GM18870 (cell line): ENCODE results near the gene ELMOD1.
A peak's percentile ranks its signal among the peaks of the same experiment; 100 is the strongest.

Source experiments
- ATAC-seq: cut with Tn5 transposase; IDR thresholded peaks from one replicate; pipeline ENCODE4 v1.9.1; 2021; ENCODE audit warnings: moderate library complexity; ENCODE audit not compliant: unreplicated experiment

Gene ELMOD1

DNA sequence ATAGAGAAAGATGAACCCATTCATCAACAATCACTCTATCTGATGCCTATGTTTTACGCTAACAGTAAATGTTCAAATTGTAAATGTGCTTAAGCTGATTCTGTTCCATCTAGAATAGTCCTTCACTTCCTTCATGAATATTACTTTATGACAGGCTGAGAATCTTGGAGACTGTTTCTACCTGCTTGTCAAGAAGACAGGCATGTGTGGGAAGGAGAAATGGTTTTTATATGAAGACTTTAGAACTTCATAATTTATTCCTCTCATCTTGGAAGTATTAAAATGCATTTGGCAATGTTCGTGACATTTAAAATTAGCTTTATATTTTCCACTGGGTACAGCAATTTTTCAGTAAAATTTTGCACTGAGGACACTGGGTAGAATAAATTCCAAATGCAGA, 41.0 kb downstream of the ELMOD1 start:
- ATAC-seq, result no peak

DNA sequence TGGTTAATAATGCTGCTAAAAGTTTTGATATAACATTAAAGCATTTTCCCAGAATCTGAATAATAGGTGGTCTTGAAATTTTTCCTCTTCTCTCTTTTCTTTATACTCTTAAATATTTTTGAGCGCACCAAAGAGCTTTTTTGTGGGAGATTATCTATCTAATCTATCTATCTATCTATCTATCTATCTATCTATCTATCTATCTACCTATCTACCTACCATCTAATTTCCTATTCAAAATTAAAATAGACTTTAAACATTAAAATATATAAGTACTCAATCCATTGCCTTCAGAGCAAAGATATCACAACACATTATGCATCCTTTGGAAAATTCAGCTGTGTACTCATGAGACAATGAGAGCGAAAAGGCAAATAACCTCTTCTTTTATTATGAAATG, 55.8 kb downstream of the ELMOD1 start:
- ATAC-seq, result no peak

DNA sequence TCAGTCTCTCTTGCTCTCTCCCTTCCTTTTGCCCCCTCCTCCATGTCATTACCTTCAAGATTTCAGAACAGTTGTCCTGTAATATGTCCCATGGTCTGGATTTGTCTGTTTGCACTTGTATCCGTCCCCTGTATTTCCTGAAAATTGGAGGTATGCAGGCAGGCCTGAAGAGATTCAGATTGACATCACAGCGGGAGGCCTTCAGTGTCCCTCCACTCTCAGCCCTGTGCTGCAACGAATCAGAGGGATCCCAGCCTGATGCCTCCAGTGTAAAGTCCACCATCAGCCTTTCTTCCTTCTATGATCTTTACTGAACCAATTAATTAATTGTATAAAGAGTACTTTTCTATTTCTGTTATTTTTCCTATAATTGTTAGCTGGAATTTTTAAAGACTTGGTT, 57.3 kb downstream of the ELMOD1 start:
- no peak for ATAC-seq

DNA sequence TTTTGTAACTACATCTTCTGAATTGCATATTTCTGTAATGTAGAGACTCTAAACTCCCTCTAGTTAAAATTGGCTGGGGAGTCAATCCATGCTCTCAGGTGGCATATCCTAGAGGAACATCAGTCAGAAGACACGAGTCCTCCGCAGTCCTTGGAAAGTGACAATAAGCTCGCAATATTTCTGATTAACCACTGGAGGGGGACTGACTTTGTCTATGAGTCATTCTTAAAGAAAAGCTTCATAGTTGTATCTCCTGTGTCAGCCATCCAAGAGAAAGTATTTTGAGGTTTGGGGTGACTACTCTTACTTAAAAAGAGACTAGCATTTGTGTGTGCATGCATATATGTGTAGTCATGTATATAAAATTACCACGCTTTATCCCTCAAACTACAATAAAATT, 60.7 kb downstream of the ELMOD1 start:
- no peak for ATAC-seq

DNA sequence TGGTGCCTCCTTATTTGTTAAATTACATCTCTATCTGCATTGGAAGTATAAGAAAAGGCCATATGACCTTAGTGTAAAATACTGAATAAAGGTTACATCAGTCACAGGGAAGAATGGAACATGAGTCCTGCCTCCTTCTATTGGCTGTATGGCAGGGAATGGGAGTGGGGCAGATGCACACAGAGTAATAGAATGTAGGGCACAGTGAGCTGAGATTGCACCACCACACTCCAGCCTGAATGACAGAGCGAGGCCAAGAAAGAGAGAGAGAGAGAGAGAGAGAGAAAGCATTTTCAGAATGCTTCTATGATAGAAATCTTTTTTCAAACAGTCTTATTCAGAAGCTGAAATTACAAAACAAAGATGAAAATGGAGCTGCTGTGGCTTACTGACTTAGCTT, 62.1 kb downstream of the ELMOD1 start:
- no peak for ATAC-seq

DNA sequence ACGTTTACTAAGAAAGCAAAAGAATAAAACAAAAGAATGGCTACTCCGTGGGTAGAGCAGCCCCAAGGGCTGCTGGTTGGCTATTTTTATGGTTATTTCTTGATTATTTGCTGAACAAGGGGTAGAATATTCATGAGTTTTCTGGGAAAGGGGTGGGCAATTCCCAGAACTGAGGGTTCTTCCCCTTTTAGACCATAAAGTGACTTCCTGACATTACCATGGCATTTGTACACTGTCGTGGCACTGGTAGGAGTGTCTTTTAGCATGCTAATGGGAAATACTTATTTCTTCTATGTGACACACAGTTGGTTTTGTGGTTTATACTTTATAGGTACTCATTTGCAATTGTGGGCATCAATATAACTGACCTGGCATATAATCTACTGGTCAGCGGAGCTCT, 64.7 kb downstream of the ELMOD1 start:
- ATAC-seq, result no peak

DNA sequence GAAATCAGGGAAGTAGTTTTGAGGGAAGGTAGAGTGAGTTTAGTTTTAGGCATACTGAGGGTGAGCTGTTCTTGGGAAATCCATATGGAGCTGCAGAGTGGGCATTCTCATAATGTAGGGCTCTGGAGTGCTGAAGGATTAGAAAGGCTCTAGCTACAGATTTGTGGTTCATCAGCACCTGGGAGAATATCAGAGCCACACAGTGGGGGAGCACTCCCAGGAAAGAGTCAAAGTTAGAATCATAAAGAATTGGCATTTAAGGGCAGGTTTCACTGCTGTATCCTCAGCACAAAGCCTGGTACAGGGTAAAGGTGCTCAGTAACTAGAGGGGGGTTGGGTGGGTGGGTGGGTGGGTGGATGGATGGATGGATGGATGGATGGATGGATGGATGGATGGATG, 68.4 kb downstream of the ELMOD1 start:
- ATAC-seq, result no peak

DNA sequence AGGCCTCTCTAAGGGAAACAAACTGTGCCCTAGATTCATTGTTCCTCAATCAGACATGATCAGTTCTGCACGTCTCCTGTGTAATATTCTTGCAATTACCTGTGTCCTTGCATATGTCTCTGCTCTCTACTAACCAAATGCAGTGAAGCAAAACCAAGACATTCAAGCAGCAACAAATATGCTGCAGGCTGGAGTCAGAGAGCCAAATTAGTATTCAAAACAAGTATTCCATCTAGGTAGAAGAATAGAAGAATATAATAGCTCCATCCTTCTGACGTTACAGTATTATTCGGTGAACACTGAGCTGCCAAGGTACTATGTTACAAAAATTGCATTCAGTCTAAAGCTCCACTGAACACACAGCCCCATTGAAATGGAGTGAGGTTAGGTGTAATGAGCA, 69.1 kb downstream of the ELMOD1 start:
- ATAC-seq, result no peak

DNA sequence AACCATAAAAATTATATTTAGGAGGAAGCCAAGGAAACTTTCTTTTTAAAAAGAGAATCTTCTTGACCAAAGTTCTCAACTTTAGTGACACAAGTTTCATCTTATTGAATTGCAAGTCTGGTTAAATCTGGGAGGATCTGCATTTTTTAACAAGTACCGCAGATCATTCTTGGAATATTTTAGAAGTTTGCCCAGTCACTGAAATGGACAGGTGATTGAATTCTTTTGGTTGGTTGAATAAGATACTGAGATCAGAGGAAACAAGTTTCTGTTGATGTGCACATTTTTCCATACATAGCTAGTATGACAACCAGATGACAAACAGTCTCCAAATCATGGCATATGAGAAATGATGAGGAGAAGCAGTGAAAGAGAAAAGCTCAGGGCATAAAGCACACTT, 70.7 kb downstream of the ELMOD1 start:
- ATAC-seq, result no peak

DNA sequence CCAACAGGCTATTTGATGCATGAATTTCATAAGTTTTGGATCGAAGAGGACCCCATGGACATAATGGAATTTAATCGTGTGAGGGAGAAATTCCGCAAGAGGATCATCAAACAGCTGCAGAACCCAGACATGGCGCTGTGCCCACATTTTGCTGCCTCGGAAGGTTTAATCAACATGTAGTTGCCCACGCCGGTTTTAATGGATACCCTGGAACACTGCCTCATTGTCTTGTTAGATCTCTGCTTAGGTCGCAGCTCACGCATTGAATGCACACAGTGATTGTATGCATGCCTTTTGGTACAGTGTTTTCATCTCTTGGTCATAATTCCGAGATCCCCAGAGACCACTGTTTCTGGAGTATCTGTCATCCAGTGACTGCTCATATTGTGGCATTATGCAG, 74.1 kb downstream of the ELMOD1 start:
- no peak for ATAC-seq

DNA sequence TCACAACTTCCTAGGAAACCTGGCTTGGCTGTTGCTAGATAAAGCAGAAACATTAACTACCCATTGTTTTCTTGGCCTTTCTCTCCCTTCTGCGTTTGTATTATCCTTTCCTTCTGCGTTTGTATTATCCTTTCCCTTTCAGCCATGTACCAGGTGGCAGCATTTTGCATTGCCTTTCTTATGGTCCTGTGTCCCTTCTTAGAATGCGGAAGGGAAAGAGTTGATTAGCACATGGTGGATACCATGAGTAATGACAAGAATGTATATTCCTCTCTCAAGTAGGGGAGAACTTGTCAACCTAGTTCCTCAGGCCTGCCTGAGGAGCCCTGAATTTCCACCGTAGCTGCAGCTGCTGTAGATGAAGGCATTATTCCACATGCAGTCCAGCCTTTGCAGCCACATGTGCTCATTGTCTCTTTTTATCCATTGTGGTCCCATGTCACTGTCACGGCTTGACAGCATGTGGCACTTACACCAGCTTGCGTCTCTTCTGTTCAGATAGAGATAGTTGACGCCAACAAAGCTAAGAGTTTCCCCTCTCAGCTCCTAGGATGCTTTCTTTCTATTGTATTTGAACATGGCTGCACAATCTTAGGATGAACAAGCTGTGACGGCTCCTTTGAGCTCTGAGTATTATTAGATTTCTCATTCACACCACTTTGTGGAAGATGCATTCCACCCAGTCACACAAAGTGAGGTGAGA, 76.1 kb downstream of the ELMOD1 start:
- ATAC-seq, result no peak

DNA sequence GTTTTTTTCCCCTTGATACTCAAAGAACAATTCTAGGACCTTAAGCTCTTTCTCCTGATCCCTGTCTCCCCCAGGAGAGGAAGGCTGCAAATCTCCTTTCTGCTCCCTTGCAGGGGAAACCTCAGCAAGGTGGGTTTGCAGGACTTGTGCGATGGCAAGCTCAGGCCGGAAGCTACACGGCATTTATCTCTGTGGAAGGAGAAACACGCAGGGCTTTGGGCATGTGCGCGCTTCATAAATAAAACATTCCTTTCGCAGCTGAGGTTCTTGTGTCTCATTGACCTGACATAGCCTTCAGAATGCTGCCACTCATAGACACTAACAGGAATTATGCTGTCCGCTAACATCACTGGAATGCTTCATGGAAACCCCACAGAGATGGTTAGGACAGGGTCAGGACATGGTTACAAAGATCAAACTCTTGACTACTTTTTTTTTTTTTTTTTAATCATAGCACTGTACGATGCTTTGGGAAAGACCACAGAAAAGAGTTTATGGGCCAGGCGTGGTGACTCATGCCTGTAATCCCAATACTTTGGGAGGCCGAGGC, 78.3 kb downstream of the ELMOD1 start:
- no peak for ATAC-seq

DNA sequence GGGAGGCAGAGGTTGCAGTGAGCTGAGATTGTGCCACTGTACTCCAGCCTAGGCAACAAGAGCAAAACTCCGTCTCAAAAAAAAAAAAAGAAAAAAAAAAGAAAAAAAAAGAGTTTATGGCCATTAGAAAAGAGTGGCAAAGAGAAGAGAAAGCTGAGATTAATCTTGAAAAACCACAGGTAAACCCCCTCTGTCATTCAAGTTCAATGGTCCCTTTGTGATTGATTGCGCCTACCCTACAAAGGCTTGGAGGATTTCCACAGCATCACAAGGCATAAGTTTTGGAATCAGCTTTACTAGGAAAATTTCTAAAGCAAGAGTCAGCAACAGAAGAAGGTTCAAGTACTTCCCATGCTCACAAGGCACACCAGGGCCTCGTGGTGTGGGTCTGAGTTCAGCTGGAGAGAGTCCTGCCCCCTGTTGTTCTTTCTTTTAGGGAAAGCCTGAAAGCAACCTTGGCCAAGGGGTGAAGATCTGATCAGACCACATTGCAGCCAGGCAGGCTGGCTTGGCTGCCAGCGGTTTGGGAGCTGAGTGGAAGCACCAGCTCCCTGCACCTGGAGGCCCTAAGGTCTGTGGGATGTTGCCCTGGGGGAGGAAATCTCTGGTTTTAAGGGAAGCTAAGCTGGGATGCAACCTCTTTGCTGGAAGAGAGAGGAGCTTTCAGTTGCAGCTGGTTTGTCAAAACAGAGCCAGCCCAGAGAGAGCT, 79.1 kb downstream of the ELMOD1 start:
- ATAC-seq, result no peak

DNA sequence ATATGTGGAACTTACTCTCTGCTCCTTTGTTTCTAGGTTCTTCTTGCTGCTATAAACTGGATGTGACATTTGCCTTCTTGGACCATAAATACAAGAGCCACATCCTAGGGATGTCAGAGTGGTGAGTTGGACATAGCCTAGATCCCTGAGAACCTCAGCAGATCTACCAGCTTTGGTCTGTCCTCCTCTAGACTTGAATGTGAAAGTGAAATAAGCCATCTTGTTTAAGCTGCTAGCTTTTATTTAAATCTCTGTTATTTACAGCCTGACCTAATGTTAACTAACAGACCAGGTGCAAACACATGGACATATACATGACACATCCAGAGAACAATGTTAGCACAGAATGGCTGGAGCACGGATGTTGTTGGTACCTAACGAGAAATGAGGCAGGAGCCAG, 85.0 kb downstream of the ELMOD1 start:
- peak; percentile 39 for ATAC-seq

DNA sequence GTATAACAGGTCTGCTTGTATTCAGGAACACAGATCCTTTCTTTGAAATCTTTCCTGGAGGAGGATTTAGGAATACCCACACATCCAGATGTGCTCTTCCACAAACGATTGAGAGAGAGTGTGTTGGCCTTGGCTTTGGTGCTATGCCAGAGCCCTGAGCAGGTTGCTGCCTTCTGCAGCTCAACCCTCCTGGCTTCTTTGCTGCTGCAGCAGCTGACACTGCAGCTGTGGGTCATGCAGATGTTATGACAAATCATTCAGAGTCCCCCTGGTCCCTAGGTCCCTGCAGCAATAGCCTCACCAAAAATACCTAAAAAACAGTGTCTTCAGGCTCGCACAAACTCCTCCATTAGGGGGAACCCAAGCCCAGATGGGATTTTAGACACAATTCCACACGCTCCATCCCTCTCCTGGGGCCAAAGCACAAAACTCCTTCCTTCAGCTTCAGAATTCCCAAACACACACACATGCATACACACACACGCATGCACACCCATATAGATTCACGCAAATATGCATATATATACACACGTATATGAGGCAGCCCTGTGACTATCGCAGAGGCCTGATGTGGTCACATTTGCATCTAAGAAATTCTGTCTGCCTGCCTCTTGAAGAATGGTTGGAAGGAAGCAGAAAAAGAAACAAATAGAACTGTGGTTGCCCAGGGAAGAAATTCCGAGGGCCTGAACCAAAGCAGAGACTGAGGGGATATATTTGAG, 85.5 kb downstream of the ELMOD1 start:
- ATAC-seq, result no peak

DNA sequence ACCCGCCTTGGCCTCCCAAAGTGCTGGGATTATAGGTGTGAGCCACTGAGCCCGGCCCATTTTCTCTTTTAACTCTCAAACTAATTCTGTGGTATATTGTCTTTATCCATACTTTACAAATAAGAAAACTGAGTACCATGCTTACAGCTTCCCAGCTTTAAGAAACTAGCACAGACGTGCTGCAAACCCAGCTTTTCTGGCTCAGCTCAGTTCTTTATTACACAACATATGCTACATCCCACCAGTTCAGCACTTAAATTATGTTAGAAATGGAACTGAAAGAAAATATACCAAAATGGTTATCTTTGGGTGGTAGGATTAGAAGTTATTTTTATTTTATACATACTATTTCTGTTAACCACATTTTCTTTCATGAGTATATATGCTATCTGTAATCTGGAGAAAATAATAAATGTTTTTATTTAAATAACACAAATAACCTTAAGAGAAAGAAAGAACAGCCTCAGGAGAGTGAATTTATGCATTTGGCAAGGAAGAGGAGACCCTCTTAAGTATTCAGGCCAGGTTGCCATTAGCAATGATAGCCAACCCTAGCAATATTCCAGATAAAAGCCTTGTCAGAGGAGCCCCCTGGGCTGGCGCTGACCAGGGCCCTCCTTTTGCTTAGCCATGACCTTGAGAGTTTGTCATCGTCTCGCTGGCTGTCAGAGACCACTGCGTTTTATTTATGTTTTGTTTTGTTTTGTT, 87.1 kb downstream of the ELMOD1 start:
- ATAC-seq, result no peak

DNA sequence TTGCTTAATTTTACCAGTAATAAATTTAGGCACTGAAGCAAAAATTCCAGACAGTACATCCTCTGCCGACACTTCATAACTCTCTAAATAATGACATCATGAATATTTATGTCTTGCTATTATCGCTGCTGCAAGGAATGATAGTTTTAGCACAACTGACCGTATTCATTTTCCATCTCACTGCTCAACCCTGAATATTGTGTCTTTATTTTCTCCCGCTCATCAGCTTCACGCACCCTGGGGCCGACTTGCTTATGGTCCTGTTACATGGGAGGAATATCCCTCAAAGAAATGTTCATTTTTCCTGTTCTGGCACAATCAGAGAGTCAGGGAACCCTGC, 87.7 kb downstream of the ELMOD1 start:
- ATAC-seq, result no peak

DNA sequence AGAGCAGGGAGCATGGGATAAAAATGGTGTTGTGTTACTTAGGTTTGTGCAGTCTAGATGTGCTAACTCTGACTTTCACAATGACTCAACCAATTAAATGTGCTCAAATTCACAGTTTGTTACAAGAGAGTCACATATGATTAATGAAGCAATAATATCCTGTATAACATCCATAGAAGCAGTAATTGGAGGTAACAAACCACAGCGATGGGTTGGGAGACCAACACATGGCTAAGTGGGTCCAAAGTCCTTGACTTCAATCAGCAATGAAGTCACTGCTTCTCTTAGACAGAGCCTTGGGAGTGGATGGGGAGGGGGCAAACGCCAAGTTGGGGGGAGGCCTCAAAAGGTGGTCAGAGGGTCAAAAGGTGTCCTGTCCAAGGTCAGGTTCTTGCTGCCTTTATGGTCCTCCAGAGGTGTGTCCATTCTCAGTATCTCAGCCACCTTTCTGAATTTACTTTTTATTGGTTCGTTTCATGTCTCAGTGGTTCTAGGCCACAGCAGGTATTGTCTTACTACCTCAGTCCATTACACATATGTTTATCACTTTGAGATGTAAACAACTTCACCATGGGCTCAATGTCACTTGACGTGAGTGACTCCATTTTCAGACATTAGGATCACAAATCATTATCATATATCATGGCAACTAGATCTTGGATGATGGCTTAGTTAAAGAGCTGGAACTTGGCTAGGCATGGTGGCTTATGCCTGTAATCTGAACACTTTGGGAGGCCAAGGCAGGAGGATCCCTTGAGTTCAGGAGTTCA, 88.5 kb downstream of the ELMOD1 start:
- no peak for ATAC-seq

DNA sequence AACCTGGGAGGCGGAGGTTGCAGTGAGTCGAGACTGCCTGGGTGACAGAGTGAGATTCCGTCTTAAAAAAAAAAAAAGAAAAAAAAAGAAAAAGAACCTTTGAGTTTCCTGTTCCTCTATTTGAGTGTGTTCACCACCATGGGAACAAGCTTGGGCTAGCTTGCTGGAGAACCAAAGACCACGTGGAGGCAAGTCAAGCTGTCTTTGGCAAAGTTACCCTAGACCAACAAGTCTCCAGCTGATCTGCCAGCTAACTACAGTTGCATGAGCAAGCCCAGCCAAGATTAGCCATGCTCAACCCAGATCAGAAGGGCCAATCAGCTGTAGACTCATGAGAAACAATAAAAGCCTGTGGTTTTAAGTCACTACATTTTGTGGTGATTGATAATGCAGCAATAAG, 91.2 kb downstream of the ELMOD1 start:
- ATAC-seq, result no peak

DNA sequence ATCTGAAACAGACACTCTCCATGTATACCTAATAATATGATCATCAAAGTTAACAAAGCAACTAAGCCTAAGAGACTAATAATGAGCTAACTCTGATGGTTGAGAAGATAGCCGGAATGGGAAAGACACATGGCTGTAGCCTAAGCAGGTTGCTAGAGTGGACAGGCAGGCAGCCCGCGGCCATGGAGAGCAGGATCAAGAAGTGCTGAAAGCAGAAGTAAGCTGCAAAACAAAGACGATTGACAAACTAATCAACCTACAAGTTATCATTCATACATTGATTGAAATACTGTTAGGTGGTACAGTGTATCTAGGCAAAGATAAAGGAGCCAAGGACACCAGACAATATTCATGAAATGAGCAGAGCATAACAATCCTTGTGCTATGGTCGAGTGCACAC, 91.6 kb downstream of the ELMOD1 start:
- no peak for ATAC-seq

DNA sequence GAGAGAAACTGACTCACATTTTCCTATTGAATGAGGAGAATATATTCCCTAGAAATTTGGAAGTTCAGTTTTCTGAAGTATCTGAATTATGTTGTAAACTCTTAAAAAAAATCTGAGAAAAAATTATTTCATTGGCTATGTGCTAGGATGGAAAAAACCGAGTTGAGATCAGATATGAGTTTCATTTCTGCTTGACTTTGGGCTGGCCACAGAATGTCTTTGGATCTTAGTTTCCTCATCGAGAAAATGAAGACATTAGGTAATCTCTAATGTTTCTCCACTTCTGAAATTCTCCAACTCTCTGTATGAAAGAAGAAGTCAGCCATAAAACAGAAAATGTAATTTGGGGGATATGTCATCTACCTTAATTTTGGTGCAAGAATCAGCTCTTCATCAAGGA, 92.1 kb downstream of the ELMOD1 start:
- no peak for ATAC-seq
